Stimulated activated naive CD8-positive, alpha-beta T cell treated with anti-CD3 and anti-CD28 coated beads, Interleukin-15, amount 100 ng/mL, for 72 hours (primary cell): ENCODE results near the gene ABHD8.

Experiments
- ATAC-seq: fragments of 150-1000 bp; cut with Tn5 transposase; 2 replicates; pipeline ENCODE4 v1.10.0; 2021; ENCODE audit warnings: mild to moderate bottlenecking, moderate library complexity
- DNase-seq, 2 donors: peaks; one replicate each; pipeline ENCODE4 v3.0.0; 2021 to 2022
- H3K27ac Mint-ChIP-seq, 2 donors: one replicate each; pipeline ENCODE4 v1.8.0; 2022; ENCODE audit warnings: mild to moderate bottlenecking in 2 of 2, mixed read lengths in 2 of 2, moderate library complexity in 2 of 2
- H3K27me3 Mint-ChIP-seq: one replicate; pipeline ENCODE4 v1.8.0; 2022; ENCODE audit warnings: mixed read lengths
- H3K4me1 Mint-ChIP-seq: one replicate; pipeline ENCODE4 v1.8.0; 2022; ENCODE audit warnings: mild to moderate bottlenecking, mixed read lengths
- H3K4me3 Mint-ChIP-seq, 2 donors: one replicate each; pipeline ENCODE4 v1.8.0; 2022; ENCODE audit warnings: mild to moderate bottlenecking in 2 of 2, mixed read lengths in 2 of 2, moderate library complexity in 1 of 2
- H3K9me3 Mint-ChIP-seq, 2 donors: one replicate each; pipeline ENCODE4 v1.8.0; 2022; ENCODE audit warnings: mixed read lengths in 2 of 2

The ABHD8 gene, protein sequence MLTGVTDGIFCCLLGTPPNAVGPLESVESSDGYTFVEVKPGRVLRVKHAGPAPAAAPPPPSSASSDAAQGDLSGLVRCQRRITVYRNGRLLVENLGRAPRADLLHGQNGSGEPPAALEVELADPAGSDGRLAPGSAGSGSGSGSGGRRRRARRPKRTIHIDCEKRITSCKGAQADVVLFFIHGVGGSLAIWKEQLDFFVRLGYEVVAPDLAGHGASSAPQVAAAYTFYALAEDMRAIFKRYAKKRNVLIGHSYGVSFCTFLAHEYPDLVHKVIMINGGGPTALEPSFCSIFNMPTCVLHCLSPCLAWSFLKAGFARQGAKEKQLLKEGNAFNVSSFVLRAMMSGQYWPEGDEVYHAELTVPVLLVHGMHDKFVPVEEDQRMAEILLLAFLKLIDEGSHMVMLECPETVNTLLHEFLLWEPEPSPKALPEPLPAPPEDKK

DNA sequence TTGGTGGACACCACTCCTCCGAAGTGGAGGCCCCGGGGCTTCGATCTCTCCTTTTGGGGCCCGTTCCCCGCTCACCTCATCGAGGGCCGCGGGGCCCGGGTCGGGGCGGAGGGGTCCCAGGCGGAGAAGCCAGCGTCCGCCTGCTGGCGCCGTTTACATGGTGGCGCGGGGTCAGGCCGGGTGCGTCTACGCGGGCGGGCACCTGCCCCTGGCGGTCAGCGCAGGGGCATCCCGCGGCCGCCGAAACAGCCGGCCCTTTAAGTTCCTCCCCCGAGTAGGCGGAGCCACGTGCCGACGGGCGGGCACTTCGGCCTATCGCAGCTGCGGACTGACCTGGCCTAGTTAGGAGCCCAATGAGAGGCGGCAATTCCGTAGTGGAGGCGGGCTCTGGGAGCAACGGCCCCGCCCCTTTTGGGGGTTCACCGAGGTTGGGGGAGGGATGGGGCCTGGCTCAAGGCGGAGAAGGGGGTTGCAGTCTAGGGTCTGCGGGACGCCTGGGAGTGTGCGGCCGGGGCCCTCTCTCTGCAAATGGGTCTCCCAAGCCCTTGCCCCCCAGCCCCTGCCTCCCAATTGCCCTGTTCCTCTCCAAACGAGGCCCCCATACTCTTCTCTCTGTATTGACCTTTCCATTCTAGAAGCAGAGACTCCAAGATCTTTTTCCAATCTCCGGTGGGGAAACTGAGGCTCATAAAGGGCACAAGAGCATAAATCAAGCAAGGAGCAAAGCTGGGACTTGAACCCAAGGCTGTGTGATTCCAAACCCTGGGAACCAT, at the start of gene ABHD8:
Gene ABHD8, minus strand, starts transcription at position 259 of the 773 bp plus-strand sequence. CDS start 1,809 bp downstream, outside the sequence.
- DNase-seq (peak; percentile 93 to 97), ATAC-seq (peak; percentile 78)
- peaks cover 55% of the 10 kb centered on the region for H3K4me1 Mint-ChIP-seq
- no peaks in the 10 kb centered on the region for H3K9me3 Mint-ChIP-seq
- H3K4me3 Mint-ChIP-seq: peak within 1 kb of the TSS; percentile 68 to 79
- no peaks in the 10 kb centered on the region for H3K27me3 Mint-ChIP-seq
- H3K27ac Mint-ChIP-seq: peak within 1 kb of the TSS in 1 of 2 donors; percentile 63

DNA sequence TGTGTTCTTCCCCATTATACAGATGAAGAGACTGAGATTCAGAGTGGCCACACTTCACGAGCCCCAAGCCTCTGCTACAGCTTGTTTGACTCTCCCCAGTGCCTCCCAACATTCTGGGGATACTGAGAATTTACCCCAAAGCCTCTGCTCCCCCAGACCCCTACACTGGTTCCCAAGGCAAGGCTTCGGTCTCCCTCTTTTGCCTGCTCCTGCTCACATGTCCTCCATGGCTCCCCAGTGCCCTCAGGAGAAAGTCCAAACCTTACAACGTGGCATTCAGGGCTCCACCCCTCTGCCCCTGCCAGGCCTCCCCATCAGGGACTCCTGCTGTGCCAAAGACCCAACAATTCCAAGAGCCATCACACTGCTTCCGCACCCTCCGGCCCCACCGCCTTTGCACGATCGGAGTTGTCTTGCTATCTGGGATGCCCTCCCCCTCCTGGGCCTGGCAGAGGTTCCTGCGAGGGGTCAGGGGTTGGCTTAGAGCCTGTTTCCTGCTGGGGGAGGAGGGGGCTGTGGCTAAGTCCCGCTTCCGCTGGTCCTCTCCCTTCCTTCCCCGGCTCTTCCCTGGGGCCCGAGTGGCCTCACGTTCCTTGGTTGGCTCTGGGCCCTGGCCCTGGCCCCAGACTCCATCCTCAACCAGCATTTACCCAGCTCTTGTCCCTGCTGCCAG, 49.5 kb upstream of the ABHD8 start:
- DNase-seq: no peak

DNA sequence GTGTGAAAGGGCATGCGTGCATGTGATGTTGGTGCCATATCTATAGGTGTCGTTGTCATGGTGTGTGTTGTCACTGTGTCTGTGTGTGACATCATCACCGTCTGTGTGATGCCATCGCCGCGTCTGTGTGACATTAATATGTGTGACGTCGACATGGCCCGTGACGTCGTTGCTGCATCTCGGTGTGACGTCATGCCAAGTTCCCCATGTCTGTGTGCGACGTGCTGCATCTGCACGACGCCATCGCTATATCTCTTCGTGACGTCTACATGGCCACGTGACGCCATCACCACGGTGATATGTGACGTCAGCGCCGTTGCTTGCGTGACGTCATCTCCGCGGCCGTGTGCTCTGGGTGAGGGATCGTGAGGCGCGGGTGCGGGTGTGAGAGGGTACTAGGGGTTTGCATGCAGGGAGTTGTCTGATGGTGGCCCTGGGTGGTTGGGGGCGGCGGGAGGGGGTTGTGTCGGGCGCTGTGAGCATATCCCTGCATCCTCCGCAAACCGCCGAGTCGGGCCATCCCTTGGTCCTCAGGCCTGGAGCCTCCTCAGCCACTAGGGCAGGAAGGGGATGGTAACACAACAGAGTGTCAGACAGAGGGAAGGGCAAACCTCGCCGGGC, 48.7 kb upstream of the ABHD8 start:
- peaks cover 69% of the 10 kb centered on the region for H3K27me3 Mint-ChIP-seq
- H3K4me3 Mint-ChIP-seq: no peak overlapping the region
- DNase-seq (no peak), ATAC-seq (no peak)
- no peaks in the 10 kb centered on the region for H3K9me3 Mint-ChIP-seq
- no peak overlapping the region for H3K27ac Mint-ChIP-seq
- peaks cover 15% of the 10 kb centered on the region for H3K4me1 Mint-ChIP-seq

More for the DNA sequence above, 49.5 kb upstream of the ABHD8 start:
- no peak overlapping the region for H3K4me3 Mint-ChIP-seq
- no peak for ATAC-seq
- peak overlapping the region in 1 of 2 donors; percentile 3 for H3K27ac Mint-ChIP-seq
- H3K27me3 Mint-ChIP-seq: peaks cover 61% of the 10 kb centered on the region
- H3K9me3 Mint-ChIP-seq: no peaks in the 10 kb centered on the region
- H3K4me1 Mint-ChIP-seq: peaks cover 15% of the 10 kb centered on the region

DNA sequence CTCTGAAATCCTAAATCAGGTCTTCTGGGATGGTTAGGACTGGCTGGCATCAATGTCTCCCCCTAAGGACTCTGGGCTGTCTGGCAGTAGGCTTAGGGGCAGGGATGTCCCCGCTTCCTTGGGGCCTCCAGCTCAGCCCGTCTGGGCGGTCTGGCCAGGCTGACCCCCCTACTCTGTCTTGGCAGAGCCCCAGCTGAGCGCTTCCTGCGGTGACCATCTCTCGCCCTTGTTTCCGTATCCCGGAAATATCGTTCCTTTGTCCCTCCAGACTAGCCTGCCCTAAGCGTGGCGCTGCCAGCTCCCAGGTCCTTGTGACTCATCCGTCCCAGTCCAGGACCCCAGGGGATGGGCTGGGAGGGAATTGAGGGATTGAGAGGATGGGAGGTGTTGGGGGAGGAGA, 45.5 kb upstream of the ABHD8 start:
- ATAC-seq (no peak), DNase-seq (no peak)
- H3K27ac Mint-ChIP-seq: no peak overlapping the region
- no peaks in the 10 kb centered on the region for H3K9me3 Mint-ChIP-seq
- H3K27me3 Mint-ChIP-seq: peaks cover 67% of the 10 kb centered on the region
- H3K4me3 Mint-ChIP-seq: no peak overlapping the region
- H3K4me1 Mint-ChIP-seq: peaks cover 24% of the 10 kb centered on the region

DNA sequence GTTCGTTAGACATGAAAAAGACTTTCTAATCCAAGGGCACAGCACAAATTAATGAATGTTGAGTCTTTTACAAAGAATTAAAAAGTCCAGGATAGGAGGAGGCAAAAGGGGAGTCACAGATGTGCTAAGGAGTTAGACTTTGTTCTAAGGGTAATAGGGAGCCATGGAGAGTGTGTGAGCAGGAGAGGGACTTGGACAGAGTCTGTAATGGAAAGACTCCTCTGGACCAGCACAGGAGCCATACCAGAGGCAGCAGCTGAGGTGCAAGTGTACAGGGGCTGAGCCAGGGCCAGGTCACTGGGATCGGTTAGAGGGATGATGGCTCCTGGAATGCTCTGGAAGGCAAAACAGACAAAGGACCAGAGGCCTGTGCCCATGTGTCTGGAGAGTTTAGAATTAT, 44.7 kb upstream of the ABHD8 start:
- peaks cover 59% of the 10 kb centered on the region for H3K27me3 Mint-ChIP-seq
- no peak overlapping the region for H3K4me3 Mint-ChIP-seq
- H3K9me3 Mint-ChIP-seq: no peaks in the 10 kb centered on the region
- H3K4me1 Mint-ChIP-seq: peaks cover 24% of the 10 kb centered on the region
- DNase-seq (no peak), ATAC-seq (no peak)
- no peak overlapping the region for H3K27ac Mint-ChIP-seq

DNA sequence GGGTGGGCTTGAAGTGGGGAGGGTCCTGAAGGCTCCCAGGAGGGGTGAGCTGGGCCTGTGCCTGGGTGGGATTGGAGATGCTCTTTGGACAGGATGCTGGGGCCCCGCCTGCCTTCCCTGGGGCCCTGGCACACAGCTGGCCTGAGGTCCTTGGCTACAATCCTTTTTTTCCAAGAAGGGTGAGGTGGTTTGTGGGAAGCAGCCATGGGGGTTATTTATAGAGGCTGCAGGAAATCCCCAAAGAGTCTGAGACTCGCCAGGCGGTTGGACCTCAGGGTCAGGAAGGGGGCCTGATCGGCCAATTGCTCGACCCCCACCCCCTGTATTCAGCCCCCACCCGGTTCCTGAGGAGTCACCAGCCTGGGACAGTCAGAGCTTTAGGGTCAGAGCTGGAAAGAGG, 44.1 kb upstream of the ABHD8 start:
- H3K27me3 Mint-ChIP-seq: peaks cover 54% of the 10 kb centered on the region
- H3K9me3 Mint-ChIP-seq: no peaks in the 10 kb centered on the region
- ATAC-seq (no peak), DNase-seq (no peak)
- no peak overlapping the region for H3K4me3 Mint-ChIP-seq
- H3K27ac Mint-ChIP-seq: no peak overlapping the region
- peaks cover 24% of the 10 kb centered on the region for H3K4me1 Mint-ChIP-seq

DNA sequence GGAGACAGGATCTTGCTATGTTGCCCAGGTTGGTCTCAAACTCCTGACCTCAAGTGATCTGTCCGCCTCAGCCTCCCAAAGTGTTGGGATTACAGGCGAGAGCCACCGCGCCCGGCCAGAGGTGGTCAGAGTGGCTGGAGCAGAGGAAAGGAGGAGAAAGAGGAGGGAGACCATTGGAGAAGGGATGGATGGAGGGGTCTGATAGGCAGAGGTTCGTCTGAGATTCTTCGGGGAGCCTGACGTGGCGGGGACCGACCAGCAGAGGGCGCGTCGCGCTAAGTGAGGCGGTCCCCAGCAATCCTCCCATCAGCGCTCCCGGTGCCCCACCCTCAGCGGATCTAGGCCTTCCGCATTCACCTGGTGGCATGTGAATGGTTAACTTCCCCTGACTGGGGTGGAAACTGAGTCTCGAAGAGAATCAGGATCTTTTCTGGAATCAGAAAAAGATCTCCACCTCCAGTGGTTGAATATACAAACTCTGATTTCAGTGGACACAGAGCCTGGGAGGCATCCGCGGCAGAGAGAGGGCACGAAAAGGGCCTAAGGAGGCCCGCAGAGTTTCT, 43.0 kb upstream of the ABHD8 start:
- ATAC-seq: peak; percentile 97
- H3K4me3 Mint-ChIP-seq: no peak overlapping the region
- DNase-seq: peak; percentile 82 to 83
- peaks cover 42% of the 10 kb centered on the region for H3K27me3 Mint-ChIP-seq
- H3K9me3 Mint-ChIP-seq: no peaks in the 10 kb centered on the region
- H3K4me1 Mint-ChIP-seq: peaks cover 17% of the 10 kb centered on the region
- H3K27ac Mint-ChIP-seq: peak overlapping the region in 1 of 2 donors; percentile 21

DNA sequence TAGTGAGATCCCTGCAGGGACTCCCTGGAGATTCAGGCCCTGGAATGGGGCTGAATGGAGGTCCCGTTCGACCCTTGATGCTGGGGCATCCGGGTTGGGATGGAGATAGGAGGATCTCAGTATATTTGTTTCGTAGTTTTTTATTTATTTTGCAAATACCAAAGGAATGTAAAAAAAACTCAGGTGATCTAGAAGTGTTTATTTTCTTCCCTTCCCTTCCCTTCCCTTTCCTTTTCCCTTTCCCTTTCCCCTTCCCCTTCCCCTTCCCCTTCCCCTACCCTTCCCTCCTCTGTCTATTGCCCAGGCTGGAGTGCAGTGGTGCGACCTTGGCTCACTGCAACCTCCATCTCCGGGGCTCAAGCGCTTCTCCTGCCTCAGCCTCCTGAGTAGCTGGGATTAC, 38.6 kb upstream of the ABHD8 start:
- H3K4me1 Mint-ChIP-seq: peaks cover 40% of the 10 kb centered on the region
- no peak for ATAC-seq
- no peak overlapping the region for H3K27ac Mint-ChIP-seq
- no peak for DNase-seq
- no peak overlapping the region for H3K4me3 Mint-ChIP-seq
- H3K9me3 Mint-ChIP-seq: no peaks in the 10 kb centered on the region
- no peaks in the 10 kb centered on the region for H3K27me3 Mint-ChIP-seq

DNA sequence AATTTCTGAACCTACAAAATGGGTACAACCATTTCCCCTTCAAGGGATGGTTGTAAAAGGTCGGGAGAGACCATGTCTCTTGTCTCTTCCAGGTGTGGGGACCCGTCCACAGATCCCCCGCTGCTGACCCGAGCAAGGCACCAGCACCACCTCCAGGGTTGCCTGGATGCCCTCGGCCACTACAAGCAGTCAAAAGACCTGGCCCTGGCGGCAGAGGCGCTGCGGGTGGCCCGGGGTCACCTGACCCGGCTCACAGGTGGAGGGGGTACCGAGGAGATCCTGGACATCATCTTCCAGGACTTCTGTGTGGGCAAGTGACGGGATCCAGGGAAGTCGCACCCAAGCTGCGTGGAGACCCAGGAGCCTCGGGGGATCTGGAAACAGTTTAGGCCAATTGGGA, 38.2 kb upstream of the ABHD8 start:
- H3K27ac Mint-ChIP-seq: no peak overlapping the region
- peaks cover 39% of the 10 kb centered on the region for H3K4me1 Mint-ChIP-seq
- ATAC-seq: no peak
- no peak for DNase-seq
- H3K4me3 Mint-ChIP-seq: no peak overlapping the region
- H3K27me3 Mint-ChIP-seq: no peaks in the 10 kb centered on the region
- H3K9me3 Mint-ChIP-seq: no peaks in the 10 kb centered on the region

DNA sequence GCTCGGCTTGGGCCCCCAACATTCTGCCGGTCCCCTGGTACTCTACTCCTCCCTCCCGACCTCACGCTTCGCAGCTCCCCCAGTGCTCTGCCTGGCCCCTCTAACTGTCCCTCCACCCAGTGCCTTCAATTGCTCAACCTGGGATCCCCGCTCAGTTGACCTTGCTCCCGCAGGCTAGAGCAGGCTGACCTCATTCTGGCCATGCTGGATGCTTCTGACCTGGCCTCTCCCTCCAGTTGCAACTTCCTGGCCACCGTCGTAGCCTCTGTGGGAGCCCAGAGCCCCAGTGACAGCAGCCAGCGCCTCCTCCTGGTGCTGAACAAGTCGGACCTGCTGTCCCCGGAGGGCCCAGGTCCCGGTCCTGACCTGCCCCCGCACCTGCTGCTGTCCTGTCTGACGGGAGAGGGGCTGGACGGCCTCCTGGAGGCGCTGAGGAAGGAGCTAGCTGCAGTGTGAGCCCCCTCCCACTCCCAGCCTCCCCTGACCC, 37.7 kb upstream of the ABHD8 start:
- Mint-ChIP-seq H3K4me1 (peaks cover 39% of the 10 kb centered on the region), H3K27ac (no peak overlapping the region), H3K4me3 (no peak overlapping the region), H3K27me3 (no peaks in the 10 kb centered on the region), H3K9me3 (no peaks in the 10 kb centered on the region)
- ATAC-seq (no peak), DNase-seq (no peak)

DNA sequence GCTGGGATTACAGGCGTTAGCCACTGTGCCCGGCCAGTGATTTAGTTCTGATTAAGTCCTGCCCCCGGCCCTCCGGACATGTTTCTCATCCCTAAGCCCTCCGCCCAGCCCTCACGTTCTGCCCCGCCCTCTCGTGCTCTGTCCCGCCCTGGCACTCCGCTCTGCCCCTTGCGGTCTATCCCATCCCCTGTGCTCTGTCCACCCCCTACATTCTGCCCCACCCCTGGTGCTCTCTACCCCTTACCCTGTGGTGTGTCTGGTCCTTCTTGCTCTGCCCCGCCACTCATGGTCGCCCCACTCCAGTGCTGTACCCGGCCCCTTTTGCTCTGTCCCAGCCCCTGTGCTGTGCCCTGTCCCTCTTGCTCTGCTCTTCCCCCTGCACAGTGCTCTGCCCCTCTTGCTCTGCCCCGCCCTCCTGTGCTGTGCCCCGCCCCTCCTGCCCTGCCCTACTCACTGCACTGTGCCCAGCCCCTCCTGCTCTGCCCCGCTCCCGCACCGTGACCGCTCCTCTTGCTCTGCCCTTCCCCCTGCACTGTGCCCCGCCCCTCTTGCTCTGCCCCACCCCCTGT, 37.2 kb upstream of the ABHD8 start:
- ATAC-seq: no peak
- DNase-seq: no peak
- H3K27ac Mint-ChIP-seq: peak overlapping the region in 1 of 2 donors; percentile 42
- H3K27me3 Mint-ChIP-seq: no peaks in the 10 kb centered on the region
- H3K4me1 Mint-ChIP-seq: peaks cover 38% of the 10 kb centered on the region
- H3K4me3 Mint-ChIP-seq: no peak overlapping the region
- no peaks in the 10 kb centered on the region for H3K9me3 Mint-ChIP-seq

DNA sequence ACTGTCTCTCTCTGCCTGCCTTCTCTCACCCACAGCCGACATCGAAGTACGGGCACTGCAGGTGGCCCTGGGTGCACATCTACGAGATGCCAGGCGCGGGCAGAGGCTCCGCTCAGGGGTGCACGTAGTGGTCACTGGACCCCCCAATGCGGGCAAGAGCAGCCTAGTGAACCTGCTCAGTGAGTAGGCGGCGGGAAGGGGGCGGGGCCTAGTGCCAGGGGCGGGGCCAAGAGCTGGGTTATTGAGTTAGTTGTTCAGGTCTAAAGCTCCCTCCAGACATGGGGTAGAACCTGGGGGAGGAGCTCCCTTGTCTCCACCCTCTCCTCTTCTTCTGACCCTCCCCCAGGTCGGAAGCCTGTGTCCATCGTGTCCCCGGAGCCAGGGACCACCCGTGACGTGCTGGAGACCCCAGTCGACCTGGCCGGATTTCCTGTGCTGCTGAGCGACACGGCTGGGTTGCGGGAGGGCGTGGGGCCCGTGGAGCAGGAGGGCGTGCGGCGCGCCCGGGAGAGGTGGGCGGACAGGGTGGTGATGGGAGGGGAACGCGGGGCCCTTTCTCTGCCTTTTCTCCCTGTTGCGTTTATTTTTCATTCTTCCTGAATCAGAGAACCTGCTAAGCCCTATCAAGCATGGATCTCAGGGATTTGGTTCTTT, 36.0 kb upstream of the ABHD8 start:
- no peak for ATAC-seq
- H3K4me3 Mint-ChIP-seq: peak overlapping the region; percentile 91 to 95
- no peaks in the 10 kb centered on the region for H3K9me3 Mint-ChIP-seq
- no peaks in the 10 kb centered on the region for H3K27me3 Mint-ChIP-seq
- H3K4me1 Mint-ChIP-seq: peaks cover 47% of the 10 kb centered on the region
- H3K27ac Mint-ChIP-seq: peak overlapping the region in 1 of 2 donors; percentile 7
- DNase-seq: no peak

DNA sequence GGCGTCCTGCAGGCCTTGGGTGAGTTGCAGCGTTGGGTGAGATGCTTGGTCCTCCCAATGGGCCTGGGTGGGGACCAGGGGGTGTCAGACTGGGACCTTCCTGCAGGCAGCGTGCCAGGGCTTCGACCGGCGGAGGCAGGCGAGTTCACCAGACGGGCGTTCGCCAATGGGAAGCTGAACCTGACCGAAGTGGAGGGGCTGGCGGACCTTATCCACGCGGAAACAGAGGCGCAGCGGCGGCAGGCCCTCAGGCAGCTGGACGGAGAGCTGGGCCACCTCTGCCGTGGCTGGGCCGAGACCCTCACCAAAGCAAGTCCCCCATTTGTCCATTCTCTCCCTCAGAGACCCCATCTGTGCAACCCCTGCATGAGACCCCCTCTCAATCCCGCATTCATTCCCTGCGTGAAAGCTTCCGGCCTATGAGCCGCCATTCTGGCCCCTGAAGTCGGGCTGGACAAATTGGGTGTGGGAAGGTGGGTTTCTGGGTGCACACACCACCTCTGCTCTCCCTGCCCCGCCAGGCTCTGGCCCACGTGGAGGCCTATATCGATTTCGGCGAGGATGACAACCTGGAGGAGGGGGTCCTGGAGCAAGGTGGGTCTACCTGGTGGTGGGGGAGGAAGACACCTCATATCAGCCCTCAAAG, 35.3 kb upstream of the ABHD8 start:
- H3K9me3 Mint-ChIP-seq: no peaks in the 10 kb centered on the region
- peaks cover 53% of the 10 kb centered on the region for H3K4me1 Mint-ChIP-seq
- H3K27me3 Mint-ChIP-seq: no peaks in the 10 kb centered on the region
- H3K27ac Mint-ChIP-seq: peak overlapping the region in 1 of 2 donors; percentile 7
- peak overlapping the region; percentile 91 to 95 for H3K4me3 Mint-ChIP-seq
- ATAC-seq (no peak), DNase-seq (no peak)
